GM23338 (cell line): ENCODE data around the gene USH2A. TPM values are rescaled to one million over a fixed set of nuclear protein-coding genes. Genes with fewer than 3 reads are reported as not detected.

ENCODE experiments used
- ATAC-seq: fragments of 200-7000 bp; cut with Tn5 transposase; 3 replicates; pipeline ENCODE4 v1.9.1; 2020
- DNase-seq: peaks from one replicate; pipeline ENCODE4 v3.0.0-alpha.2; 2015; ENCODE audit warnings: low spot score
- H2AFZ ChIP-seq: fragments of 200-600 bp; sonication (generic); 2 replicates; pipeline ENCODE4 v1.8.0; 2016; ENCODE audit warnings: antibody characterized with exemption, mild to moderate bottlenecking, moderate library complexity
- H3F3A ChIP-seq: fragments of 200-600 bp; sonication (generic); replicated peaks from 2 replicates; pipeline ENCODE4 v1.8.0; 2017; ENCODE audit warnings: antibody characterized with exemption, mixed run types, low read depth
- H3K27ac ChIP-seq: fragments of 200-600 bp; sonication (generic); 2 replicates; pipeline ENCODE4 v1.6.1; 2016; ENCODE audit warnings: low read depth
- H3K27me3 ChIP-seq: fragments of 200-600 bp; sonication (generic); 2 replicates; pipeline ENCODE4 v1.8.0; 2016; ENCODE audit warnings: mild to moderate bottlenecking, mixed run types, moderate library complexity; ENCODE audit not compliant: insufficient read depth
- H3K36me3 ChIP-seq: fragments of 200-600 bp; sonication (generic); 2 replicates; pipeline ENCODE4 v1.8.0; 2016; ENCODE audit warnings: mild to moderate bottlenecking; ENCODE audit not compliant: insufficient read depth
- H3K4me1 ChIP-seq: fragments of 200-600 bp; sonication (generic); 2 replicates; pipeline ENCODE4 v1.8.0; 2016; ENCODE audit warnings: mild to moderate bottlenecking, moderate library complexity; ENCODE audit not compliant: insufficient read depth
- H3K4me2 ChIP-seq: fragments of 200-600 bp; sonication (generic); 2 replicates; pipeline ENCODE4 v1.7.1; 2017; ENCODE audit warnings: mixed run types
- H3K4me3 ChIP-seq: fragments of 200-600 bp; sonication (generic); 2 replicates; pipeline ENCODE4 v1.6.1; 2016; ENCODE audit warnings: mixed run types
- H3K79me2 ChIP-seq: fragments of 200-600 bp; sonication (generic); replicated peaks from 2 replicates; pipeline ENCODE4 v1.8.0; 2017; ENCODE audit warnings: mild to moderate bottlenecking; ENCODE audit not compliant: insufficient read depth
- H3K9me2 ChIP-seq: fragments of 200-600 bp; sonication (generic); 2 replicates; pipeline ENCODE4 v1.8.0; 2017; ENCODE audit not compliant: insufficient read depth
- H4K20me1 ChIP-seq: fragments of 200-600 bp; sonication (generic); replicated peaks from 2 replicates; pipeline ENCODE4 v1.8.0; 2017; ENCODE audit warnings: mild to moderate bottlenecking; ENCODE audit not compliant: insufficient read depth
- H3K27ac Mint-ChIP-seq: 2 replicates; pipeline ENCODE4 v1.8.0; 2020; ENCODE audit warnings: inconsistent platforms, mild to moderate bottlenecking, moderate library complexity, mixed read lengths
- H3K27me3 Mint-ChIP-seq: 3 replicates; pipeline ENCODE4 v1.8.0; 2022; ENCODE audit warnings: low read depth, mild to moderate bottlenecking, moderate library complexity, mixed read lengths, inconsistent platforms; ENCODE audit not compliant: insufficient read depth, poor library complexity
- H3K36me3 Mint-ChIP-seq: 3 replicates; pipeline ENCODE4 v1.8.0; 2021; ENCODE audit warnings: low read depth, mild to moderate bottlenecking, inconsistent platforms, moderate library complexity, mixed read lengths
- H3K4me1 Mint-ChIP-seq: 3 replicates; pipeline ENCODE4 v1.8.0; 2020; ENCODE audit warnings: mild to moderate bottlenecking, inconsistent platforms, mixed read lengths
- H3K4me3 Mint-ChIP-seq: 3 replicates; pipeline ENCODE4 v1.8.0; 2021; ENCODE audit warnings: moderate library complexity, mild to moderate bottlenecking, inconsistent platforms, mixed read lengths
- H3K9me3 Mint-ChIP-seq: 3 replicates; pipeline ENCODE4 v1.8.0; 2020; ENCODE audit warnings: moderate library complexity, mild to moderate bottlenecking, inconsistent platforms, mixed read lengths
- CREB1 ChIP-seq: fragments of 250-450 bp; sonication (Bioruptor Pico); IDR thresholded peaks from 2 replicates; pipeline ENCODE4 v1.5.0; 2020; ENCODE audit warnings: low read depth, mild to moderate bottlenecking, moderate library complexity
- EZH2 ChIP-seq: fragments of 200-600 bp; sonication (generic); IDR thresholded peaks from one replicate; pipeline ENCODE4 v1.8.0; 2017; ENCODE audit warnings: antibody characterized with exemption, mild to moderate bottlenecking, low read depth; ENCODE audit not compliant: unreplicated experiment
- EZH2phosphoT487 ChIP-seq: fragments of 200-600 bp; sonication (generic); IDR thresholded peaks from one replicate; pipeline ENCODE4 v1.8.1; 2018; ENCODE audit warnings: antibody characterized with exemption; ENCODE audit not compliant: unreplicated experiment
- JUNB ChIP-seq: IDR thresholded peaks from one replicate; pipeline ENCODE4 v1.6.1; 2016; ENCODE audit warnings: antibody characterized with exemption; ENCODE audit not compliant: unreplicated experiment
- NANOG ChIP-seq: IDR thresholded peaks from 2 replicates; pipeline ENCODE4 v1.6.1; 2016; ENCODE audit warnings: antibody characterized with exemption, borderline replicate concordance
- POLR2AphosphoS5 ChIP-seq: IDR thresholded peaks from 2 replicates; pipeline ENCODE4 v1.6.1; 2016; ENCODE audit warnings: antibody characterized with exemption, low read depth
- REST ChIP-seq: IDR thresholded peaks from one replicate; pipeline ENCODE4 v1.6.1; 2018; ENCODE audit warnings: antibody characterized with exemption; ENCODE audit not compliant: unreplicated experiment
- STAT1 ChIP-seq: IDR thresholded peaks from one replicate; pipeline ENCODE4 v1.6.1; 2016; ENCODE audit warnings: antibody characterized with exemption; ENCODE audit not compliant: unreplicated experiment
- ZNF114 ChIP-seq: fragments of 250-450 bp; sonication (Bioruptor Pico); IDR thresholded peaks from 2 replicates; pipeline ENCODE4 v1.5.0; 2020; ENCODE audit warnings: mild to moderate bottlenecking, moderate library complexity
- ZNF331 ChIP-seq: fragments of 250-450 bp; sonication (Bioruptor Pico); IDR thresholded peaks from 2 replicates; pipeline ENCODE4 v1.5.0; 2020; ENCODE audit warnings: low read depth, mild to moderate bottlenecking, moderate library complexity
- polyA plus RNA-seq: library from polyadenylated mRNA; unstranded; fragments of >200 nt; fragmentation: Nextera tagmentation; extraction: Ambion mirVana; gene quantifications from 2 replicates; pipeline ENCODE4 v1.2.1, GENCODE V29; 2016
- total RNA-seq: library from RNA; depleted of rRNA; stranded (reverse); fragments of >200 nt; shearing (Covaris generic); gene quantifications from 2 replicates; pipeline ENCODE4 v1.2.3, GENCODE V29; 2014
- TF ChIP-seq, protein P1 (sequence below): fragments of 250-450 bp; sonication (Bioruptor Pico); IDR thresholded peaks from 2 replicates; pipeline ENCODE4 v1.5.0; 2020; ENCODE audit warnings: mild to moderate bottlenecking, moderate library complexity
- TF ChIP-seq, protein P2 (sequence below), 2 experiments: fragments of 200-600 bp in 1 of 2; sonication (generic) in 1 of 2; conservative IDR thresholded peaks; 2 replicates each; pipeline versions ENCODE4 v1.5.1 to v1.6.1; 2016 to 2017; ENCODE audit warnings: antibody characterized with exemption in 2 of 2, low read depth in 2 of 2, mild to moderate bottlenecking in 2 of 2, moderate library complexity in 1 of 2
- TF ChIP-seq, protein P3 (sequence below): IDR thresholded peaks from 2 replicates; pipeline ENCODE4 v1.6.1; 2016; ENCODE audit warnings: antibody characterized with exemption

Gene USH2A
- total and polyA plus RNA-seq, 2 experiments from 2014 or later = 0.03 TPM

- no peak overlapping the region for H2AFZ ChIP-seq
- no peak overlapping the region for H3K27ac Mint-ChIP-seq
These were observed 73.1 kb downstream of the USH2A start for GRCh38 chr1:216350186-216350585.

More at GRCh38 chr1:216350186-216350585, 73.1 kb downstream of the USH2A start:
- no peaks in the 10 kb centered on the region for H3K4me1 Mint-ChIP-seq
- H3K27ac ChIP-seq = no peak overlapping the region
- H3F3A ChIP-seq = no peaks in the 10 kb centered on the region
- H3K36me3 ChIP-seq = no peaks in the 10 kb centered on the region
- H3K4me3 Mint-ChIP-seq = no peak overlapping the region
- TF ChIP-seq CREB1 (CRISPR knock-in tag) = no peak
- TF ChIP-seq, protein P1, sequence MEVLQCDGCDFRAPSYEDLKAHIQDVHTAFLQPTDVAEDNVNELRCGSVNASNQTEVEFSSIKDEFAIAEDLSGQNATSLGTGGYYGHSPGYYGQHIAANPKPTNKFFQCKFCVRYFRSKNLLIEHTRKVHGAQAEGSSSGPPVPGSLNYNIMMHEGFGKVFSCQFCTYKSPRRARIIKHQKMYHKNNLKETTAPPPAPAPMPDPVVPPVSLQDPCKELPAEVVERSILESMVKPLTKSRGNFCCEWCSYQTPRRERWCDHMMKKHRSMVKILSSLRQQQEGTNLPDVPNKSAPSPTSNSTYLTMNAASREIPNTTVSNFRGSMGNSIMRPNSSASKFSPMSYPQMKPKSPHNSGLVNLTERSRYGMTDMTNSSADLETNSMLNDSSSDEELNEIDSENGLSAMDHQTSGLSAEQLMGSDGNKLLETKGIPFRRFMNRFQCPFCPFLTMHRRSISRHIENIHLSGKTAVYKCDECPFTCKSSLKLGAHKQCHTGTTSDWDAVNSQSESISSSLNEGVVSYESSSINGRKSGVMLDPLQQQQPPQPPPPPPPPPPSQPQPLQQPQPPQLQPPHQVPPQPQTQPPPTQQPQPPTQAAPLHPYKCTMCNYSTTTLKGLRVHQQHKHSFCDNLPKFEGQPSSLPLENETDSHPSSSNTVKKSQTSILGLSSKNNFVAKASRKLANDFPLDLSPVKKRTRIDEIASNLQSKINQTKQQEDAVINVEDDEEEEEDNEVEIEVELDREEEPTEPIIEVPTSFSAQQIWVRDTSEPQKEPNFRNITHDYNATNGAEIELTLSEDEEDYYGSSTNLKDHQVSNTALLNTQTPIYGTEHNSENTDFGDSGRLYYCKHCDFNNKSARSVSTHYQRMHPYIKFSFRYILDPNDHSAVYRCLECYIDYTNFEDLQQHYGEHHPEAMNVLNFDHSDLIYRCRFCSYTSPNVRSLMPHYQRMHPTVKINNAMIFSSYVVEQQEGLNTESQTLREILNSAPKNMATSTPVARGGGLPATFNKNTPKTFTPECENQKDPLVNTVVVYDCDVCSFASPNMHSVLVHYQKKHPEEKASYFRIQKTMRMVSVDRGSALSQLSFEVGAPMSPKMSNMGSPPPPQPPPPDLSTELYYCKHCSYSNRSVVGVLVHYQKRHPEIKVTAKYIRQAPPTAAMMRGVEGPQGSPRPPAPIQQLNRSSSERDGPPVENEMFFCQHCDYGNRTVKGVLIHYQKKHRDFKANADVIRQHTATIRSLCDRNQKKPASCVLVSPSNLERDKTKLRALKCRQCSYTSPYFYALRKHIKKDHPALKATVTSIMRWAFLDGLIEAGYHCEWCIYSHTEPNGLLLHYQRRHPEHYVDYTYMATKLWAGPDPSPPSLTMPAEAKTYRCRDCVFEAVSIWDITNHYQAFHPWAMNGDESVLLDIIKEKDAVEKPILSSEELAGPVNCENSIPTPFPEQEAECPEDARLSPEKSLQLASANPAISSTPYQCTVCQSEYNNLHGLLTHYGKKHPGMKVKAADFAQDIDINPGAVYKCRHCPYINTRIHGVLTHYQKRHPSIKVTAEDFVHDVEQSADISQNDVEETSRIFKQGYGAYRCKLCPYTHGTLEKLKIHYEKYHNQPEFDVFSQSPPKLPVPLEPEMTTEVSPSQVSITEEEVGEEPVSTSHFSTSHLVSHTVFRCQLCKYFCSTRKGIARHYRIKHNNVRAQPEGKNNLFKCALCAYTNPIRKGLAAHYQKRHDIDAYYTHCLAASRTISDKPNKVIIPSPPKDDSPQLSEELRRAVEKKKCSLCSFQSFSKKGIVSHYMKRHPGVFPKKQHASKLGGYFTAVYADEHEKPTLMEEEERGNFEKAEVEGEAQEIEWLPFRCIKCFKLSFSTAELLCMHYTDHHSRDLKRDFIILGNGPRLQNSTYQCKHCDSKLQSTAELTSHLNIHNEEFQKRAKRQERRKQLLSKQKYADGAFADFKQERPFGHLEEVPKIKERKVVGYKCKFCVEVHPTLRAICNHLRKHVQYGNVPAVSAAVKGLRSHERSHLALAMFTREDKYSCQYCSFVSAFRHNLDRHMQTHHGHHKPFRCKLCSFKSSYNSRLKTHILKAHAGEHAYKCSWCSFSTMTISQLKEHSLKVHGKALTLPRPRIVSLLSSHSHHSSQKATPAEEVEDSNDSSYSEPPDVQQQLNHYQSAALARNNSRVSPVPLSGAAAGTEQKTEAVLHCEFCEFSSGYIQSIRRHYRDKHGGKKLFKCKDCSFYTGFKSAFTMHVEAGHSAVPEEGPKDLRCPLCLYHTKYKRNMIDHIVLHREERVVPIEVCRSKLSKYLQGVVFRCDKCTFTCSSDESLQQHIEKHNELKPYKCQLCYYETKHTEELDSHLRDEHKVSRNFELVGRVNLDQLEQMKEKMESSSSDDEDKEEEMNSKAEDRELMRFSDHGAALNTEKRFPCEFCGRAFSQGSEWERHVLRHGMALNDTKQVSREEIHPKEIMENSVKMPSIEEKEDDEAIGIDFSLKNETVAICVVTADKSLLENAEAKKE = no peak
- no peak for TF ChIP-seq NANOG
- no peak for TF ChIP-seq EZH2phosphoT487
- TF ChIP-seq, protein P2, sequence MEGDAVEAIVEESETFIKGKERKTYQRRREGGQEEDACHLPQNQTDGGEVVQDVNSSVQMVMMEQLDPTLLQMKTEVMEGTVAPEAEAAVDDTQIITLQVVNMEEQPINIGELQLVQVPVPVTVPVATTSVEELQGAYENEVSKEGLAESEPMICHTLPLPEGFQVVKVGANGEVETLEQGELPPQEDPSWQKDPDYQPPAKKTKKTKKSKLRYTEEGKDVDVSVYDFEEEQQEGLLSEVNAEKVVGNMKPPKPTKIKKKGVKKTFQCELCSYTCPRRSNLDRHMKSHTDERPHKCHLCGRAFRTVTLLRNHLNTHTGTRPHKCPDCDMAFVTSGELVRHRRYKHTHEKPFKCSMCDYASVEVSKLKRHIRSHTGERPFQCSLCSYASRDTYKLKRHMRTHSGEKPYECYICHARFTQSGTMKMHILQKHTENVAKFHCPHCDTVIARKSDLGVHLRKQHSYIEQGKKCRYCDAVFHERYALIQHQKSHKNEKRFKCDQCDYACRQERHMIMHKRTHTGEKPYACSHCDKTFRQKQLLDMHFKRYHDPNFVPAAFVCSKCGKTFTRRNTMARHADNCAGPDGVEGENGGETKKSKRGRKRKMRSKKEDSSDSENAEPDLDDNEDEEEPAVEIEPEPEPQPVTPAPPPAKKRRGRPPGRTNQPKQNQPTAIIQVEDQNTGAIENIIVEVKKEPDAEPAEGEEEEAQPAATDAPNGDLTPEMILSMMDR (conservative IDR thresholded peaks at IDR 0.05; ENCODE audit: low read depth in 2 of 2) = no peak
- TF ChIP-seq, protein P3, sequence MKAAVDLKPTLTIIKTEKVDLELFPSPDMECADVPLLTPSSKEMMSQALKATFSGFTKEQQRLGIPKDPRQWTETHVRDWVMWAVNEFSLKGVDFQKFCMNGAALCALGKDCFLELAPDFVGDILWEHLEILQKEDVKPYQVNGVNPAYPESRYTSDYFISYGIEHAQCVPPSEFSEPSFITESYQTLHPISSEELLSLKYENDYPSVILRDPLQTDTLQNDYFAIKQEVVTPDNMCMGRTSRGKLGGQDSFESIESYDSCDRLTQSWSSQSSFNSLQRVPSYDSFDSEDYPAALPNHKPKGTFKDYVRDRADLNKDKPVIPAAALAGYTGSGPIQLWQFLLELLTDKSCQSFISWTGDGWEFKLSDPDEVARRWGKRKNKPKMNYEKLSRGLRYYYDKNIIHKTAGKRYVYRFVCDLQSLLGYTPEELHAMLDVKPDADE = no peak
- no peak for TF ChIP-seq ZNF114 (CRISPR knock-in tag)
- TF ChIP-seq ZNF331 (CRISPR knock-in tag) = no peak
- no peak for TF ChIP-seq EZH2
- TF ChIP-seq JUNB = no peak
- no peak for TF ChIP-seq REST
- no peak for TF ChIP-seq POLR2AphosphoS5
- TF ChIP-seq STAT1 = no peak
- no peaks in the 10 kb centered on the region for H3K9me2 ChIP-seq
- H3K9me3 Mint-ChIP-seq = no peaks in the 10 kb centered on the region
- no peak overlapping the region for H3K4me2 ChIP-seq
- H3K27me3 Mint-ChIP-seq = no peaks in the 10 kb centered on the region
- no peaks in the 10 kb centered on the region for H4K20me1 ChIP-seq
- H3K4me1 ChIP-seq = no peaks in the 10 kb centered on the region
- no peak for DNase-seq
- no peak overlapping the region for H3K4me3 ChIP-seq
- no peaks in the 10 kb centered on the region for H3K36me3 Mint-ChIP-seq
- H3K27me3 ChIP-seq = no peaks in the 10 kb centered on the region
- no peak for ATAC-seq
- no peaks in the 10 kb centered on the region for H3K79me2 ChIP-seq
